ENCODE results near the gene LITAFD. TPM values are rescaled to one million over a fixed set of nuclear protein-coding genes. Genes with fewer than 3 reads are reported as not detected.

The LITAFD gene
- polyA plus RNA-seq, 1 experiment: not detected

- ChIA-PET POLR2A (no interaction called here), CTCF (interaction anchor here (3.8 kb wide), 1 partner anchor 13 kb away, joined by 24 read pairs; the partner anchor contains the start of gene LITAFD)
- TF ChIP-seq, protein P1, sequence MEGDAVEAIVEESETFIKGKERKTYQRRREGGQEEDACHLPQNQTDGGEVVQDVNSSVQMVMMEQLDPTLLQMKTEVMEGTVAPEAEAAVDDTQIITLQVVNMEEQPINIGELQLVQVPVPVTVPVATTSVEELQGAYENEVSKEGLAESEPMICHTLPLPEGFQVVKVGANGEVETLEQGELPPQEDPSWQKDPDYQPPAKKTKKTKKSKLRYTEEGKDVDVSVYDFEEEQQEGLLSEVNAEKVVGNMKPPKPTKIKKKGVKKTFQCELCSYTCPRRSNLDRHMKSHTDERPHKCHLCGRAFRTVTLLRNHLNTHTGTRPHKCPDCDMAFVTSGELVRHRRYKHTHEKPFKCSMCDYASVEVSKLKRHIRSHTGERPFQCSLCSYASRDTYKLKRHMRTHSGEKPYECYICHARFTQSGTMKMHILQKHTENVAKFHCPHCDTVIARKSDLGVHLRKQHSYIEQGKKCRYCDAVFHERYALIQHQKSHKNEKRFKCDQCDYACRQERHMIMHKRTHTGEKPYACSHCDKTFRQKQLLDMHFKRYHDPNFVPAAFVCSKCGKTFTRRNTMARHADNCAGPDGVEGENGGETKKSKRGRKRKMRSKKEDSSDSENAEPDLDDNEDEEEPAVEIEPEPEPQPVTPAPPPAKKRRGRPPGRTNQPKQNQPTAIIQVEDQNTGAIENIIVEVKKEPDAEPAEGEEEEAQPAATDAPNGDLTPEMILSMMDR (IDR thresholded peaks at IDR 0.05; ENCODE audit: insufficient read depth, low read depth, low read length): no peak
- Histone ChIP-seq H3K27me3 (ENCODE audit: control insufficient read depth, insufficient read depth, low read length) (no peaks in the 10 kb centered on the region), H3K4me3 (ENCODE audit: low read depth, low read length) (peak overlapping the region; percentile 76), H3K36me3 (ENCODE audit: control insufficient read depth, insufficient read depth, low read length) (peaks cover 3% of the 10 kb centered on the region)
- DNase-seq (ENCODE audit: low read depth): no peak
Observed at GRCh38 chr16:8866884-8867215, 15.3 kb upstream of the LITAFD start.

DNA sequence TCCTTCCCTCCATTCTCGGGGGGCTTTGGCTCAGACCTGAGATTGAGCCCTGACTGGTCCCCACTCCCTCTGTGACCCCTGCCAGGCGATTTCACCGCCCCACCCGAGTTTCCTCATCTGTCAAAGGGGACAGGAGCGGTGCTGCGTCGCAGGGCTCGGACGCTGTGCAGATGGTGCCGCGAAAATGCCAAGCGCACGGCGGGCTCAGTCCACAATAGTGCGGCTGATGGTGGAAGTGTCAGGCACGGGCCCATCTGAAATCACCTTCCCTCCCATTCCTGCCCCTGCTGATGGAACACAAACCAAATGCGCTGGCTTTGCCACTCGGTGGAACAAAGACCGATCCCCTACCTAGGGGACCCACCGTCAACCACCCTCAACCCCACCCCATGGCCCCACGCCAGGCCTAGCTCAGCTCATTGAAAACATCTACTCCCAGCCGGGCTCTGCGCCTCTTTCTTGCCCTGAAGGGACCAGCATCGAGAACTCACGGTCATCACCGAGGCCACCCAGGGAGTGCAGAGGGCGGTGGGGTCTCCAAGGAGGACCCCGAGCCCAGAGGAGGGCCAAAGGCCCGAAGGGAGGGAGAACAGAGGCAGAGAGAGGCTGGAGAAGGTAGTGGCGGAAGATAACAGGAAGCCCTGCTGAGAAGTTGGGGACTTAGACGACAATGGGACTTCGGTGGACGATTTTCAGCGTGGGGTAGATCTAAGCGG lies 14.8 kb upstream of the LITAFD start:
- Histone ChIP-seq H3K27me3 (ENCODE audit: control insufficient read depth, insufficient read depth, low read length) (no peaks in the 10 kb centered on the region), H3K4me3 (ENCODE audit: low read depth, low read length) (peak overlapping the region; percentile 76), H3K36me3 (ENCODE audit: control insufficient read depth, insufficient read depth, low read length) (peaks cover 3% of the 10 kb centered on the region)
- TF ChIP-seq, protein P1 (IDR thresholded peaks at IDR 0.05; ENCODE audit: insufficient read depth, low read depth, low read length): no peak
- DNase-seq (ENCODE audit: low read depth): no peak
- CTCF ChIA-PET: interaction anchor here (3.8 kb wide), 1 partner anchor 13 kb away, joined by 24 read pairs; the partner anchor contains the start of gene LITAFD
- POLR2A ChIA-PET: no interaction called here

DNA sequence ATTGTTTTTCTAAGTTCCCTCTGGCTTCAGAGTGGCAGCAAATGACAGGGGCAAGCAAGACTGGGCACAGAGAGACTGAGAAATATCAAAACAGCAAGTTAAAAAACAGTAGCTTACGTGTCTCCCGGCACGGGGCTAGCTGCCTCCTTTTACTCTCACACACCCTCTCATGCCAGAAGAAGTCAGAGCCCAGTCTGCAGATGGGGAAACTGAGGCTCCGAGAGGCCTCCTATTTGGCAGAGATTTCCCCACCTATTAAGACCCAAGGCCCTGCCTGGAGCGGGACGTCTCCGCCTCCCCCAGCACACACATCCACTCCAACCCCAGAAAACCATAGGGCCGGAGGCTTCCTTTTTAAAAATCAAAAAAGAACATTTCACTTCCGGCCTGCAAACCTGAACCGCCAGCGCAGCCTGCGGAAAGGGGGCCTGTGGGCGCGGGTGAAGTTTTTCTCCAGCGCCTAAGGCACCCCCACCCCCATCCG lies 14.2 kb upstream of the LITAFD start:
- CTCF ChIA-PET: interaction anchor here (0.8 to 3.8 kb wide), 3 partner anchors 12 to 43 kb away, joined by 3 to 24 read pairs (median 3); partner anchors contain the start of gene LITAFD
- no peak for DNase-seq (ENCODE audit: low read depth)
- TF ChIP-seq, protein P1 (IDR thresholded peaks at IDR 0.05; ENCODE audit: insufficient read depth, low read depth, low read length): no peak
- Histone ChIP-seq H3K27me3 (ENCODE audit: control insufficient read depth, insufficient read depth, low read length) (no peaks in the 10 kb centered on the region), H3K4me3 (ENCODE audit: low read depth, low read length) (peak overlapping the region; percentile 76), H3K36me3 (ENCODE audit: control insufficient read depth, insufficient read depth, low read length) (peaks cover 3% of the 10 kb centered on the region)
- POLR2A ChIA-PET: no interaction called here

DNA sequence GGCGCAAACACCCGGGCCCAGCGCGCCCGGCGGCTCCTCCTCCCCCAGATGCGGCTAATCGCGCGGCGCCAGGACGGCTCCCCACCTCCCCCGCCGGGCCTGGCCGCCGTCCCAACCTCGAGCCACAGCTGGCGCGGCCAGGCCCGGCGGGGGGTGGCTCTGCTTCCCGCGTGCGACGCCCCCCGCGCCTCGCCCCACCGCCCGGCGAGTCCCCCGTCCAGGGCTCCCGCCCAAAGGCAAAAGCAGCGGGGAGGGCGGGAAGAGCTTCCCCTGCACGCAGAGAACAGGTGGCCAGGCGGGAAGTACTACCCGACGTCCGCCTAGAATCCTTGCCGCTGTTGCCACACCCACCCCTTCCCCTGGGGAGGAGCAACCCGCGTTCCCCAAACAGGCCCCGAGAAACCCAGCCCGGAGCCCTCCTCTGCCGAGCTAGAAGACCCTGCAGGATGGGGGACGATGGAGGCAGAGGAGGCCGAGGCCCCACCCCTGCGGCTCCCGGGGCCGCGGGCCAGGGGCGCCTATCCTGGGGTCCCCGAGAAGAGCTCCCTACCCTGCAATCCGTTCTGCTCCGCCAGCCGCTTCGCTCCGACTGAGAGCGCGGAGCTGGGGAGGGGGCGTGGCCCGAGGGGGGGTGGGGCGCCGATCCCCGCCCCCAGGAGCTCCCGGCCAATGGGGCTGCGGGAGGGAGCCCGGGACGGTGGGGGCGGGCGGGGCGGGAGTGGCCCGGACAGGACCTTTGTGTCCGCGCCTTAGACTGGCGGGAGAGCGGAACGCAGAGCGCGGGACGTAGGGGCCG lies 13.5 kb upstream of the LITAFD start, which contains the start of gene CARHSP1:
Gene CARHSP1, minus strand, starts transcription at position 591 of the 796 bp plus-strand sequence. CDS start 9,678 bp downstream, outside the sequence.
- DNase-seq (ENCODE audit: low read depth): peak; percentile 29
- Histone ChIP-seq H3K27me3 (ENCODE audit: control insufficient read depth, insufficient read depth, low read length) (no peaks in the 10 kb centered on the region), H3K36me3 (ENCODE audit: control insufficient read depth, insufficient read depth, low read length) (no peaks in the 10 kb centered on the region; the same call in 1 of the 2 replicates), H3K4me3 (ENCODE audit: low read depth, low read length) (peak within 1 kb of the TSS; percentile 76)
- TF ChIP-seq, protein P1 (IDR thresholded peaks at IDR 0.05; ENCODE audit: insufficient read depth, low read depth, low read length): no peak
- CTCF ChIA-PET: interaction anchor here (0.8 to 1.2 kb wide), 3 partner anchors 12 to 43 kb away, joined by 3 to 5 read pairs (median 3); no protein-coding TSS in a partner anchor
- POLR2A ChIA-PET: interaction anchor here (0.5 to 0.6 kb wide), 4 partner anchors 8 to 315 kb away, joined by 3 to 6 read pairs (median 4); no protein-coding TSS in a partner anchor
